ENCODE data around the gene TTYH3.

DNA sequence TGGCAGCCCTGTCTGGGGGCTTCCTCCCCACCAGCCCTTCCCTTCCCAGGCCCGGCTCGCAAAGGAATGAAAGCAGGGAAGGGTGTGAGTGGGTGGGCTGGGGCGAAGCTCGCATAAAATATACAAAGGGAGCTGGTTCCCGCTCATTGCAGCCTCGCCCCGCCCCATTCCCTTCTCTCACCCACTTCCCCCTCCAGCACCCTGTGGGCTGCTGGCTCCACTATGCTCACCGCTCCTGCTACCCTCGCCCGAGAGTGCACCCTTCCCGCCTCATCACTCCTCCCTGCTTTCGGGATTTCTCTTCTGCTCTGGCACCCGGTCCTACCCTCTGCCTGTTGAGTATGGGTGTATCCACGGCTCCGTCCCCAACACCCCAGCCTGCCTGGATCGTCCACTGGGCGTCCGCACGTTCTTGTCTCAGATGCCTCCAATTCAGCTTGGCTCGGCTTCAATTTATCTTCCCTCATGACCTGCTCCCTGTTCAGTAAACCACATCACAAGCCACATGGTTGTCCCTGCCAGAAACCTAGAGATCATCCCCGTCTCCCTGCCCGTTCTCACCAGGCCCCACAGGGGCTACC, 14.4 kb upstream of the TTYH3 start:
- TF ChIP-seq CTCF (IDR thresholded peaks at IDR 0.05) (no peak), POLR2A (IDR thresholded peaks at IDR 0.05) (no peak)

Measured in ovary (tissue), 3 donors.